Mesodermal cell (in vitro differentiated cells): ENCODE results near the gene PDZD8.

Experiments used
- H3K27ac ChIP-seq: 2 replicates; pipeline ENCODE4 v1.7.0; 2013; ENCODE audit warnings: mild to moderate bottlenecking, low read depth, low read length, moderate library complexity; ENCODE audit not compliant: severe bottlenecking
- H3K36me3 ChIP-seq: 2 replicates; pipeline ENCODE4 v1.7.1; 2013; ENCODE audit warnings: mild to moderate bottlenecking, low read length, moderate library complexity; ENCODE audit not compliant: control insufficient read depth, insufficient read depth
- H3K4me1 ChIP-seq: one replicate; pipeline ENCODE4 v1.7.1; 2013; ENCODE audit warnings: mild to moderate bottlenecking, low read length; ENCODE audit not compliant: insufficient read depth, control insufficient read depth, poor library complexity, severe bottlenecking
- H3K4me3 ChIP-seq: 2 replicates; pipeline ENCODE4 v1.7.0; 2013; ENCODE audit warnings: low read length, control low read depth, mild to moderate bottlenecking; ENCODE audit not compliant: insufficient read depth, poor library complexity, severe bottlenecking; ENCODE audit errors: extremely low read depth
- H3K9me3 ChIP-seq: 2 replicates; pipeline ENCODE4 v1.7.1; 2013; ENCODE audit warnings: mild to moderate bottlenecking, low read length, moderate library complexity; ENCODE audit not compliant: control insufficient read depth
- WGBS, 2 experiments: methylation state at CpG; one replicate each; pipeline ENCODE4 v1.1.5; 2013; ENCODE audit warnings: missing lambda C conversion rate in 2 of 2; ENCODE audit not compliant: insufficient coverage in 2 of 2; 5-methylcytosine and 5-hydroxymethylcytosine counted together

The PDZD8 gene

DNA sequence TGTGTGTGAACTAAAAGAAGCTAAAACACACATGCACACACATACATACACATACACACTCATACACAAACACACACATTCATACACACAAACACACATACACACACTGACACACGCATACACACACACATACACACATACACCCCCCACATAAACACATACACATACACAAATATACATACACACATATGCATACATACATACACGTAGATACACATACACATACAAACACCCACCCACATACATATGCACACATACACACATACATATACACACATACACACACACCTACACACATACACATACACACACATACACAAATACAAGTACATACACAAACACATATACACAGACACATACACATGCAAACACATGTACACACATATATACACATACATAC, 106.3 kb downstream of the PDZD8 start:
- no peaks in the 10 kb centered on the region for H3K9me3 ChIP-seq
- H3K36me3 ChIP-seq = no peaks in the 10 kb centered on the region
- peaks cover 12% of the 10 kb centered on the region for H3K4me1 ChIP-seq
- WGBS, 2 experiments = 82 to 92% methylated on average over 2 of the region's 2 CpGs
- H3K27ac ChIP-seq = no peak overlapping the region
- H3K4me3 ChIP-seq = no peak overlapping the region

DNA sequence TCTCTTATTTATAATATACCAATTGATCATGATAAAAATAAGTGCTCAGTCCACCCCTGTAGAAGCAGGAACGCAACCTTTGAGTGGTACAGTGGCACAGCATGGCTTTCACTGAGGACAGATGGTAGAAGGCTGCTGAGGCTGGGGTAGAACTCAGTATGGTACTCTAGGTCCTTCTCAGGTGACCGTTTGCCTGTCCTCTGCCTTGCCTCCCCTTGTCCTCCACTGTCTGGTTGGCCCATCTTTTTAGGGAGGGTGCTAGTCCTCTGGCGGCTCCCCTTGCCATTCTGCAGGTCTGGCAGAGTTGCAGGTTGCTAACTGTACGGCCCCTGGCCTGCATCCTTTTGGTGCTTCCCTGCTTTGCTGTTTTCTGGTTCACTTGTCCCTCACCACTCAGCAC, 107.0 kb downstream of the PDZD8 start:
- Histone ChIP-seq H3K27ac (no peak overlapping the region), H3K4me3 (no peak overlapping the region), H3K36me3 (no peaks in the 10 kb centered on the region), H3K4me1 (peaks cover 12% of the 10 kb centered on the region), H3K9me3 (no peaks in the 10 kb centered on the region)
- WGBS, 2 experiments = 90 to 92% methylated on average over 3 to 4 of the region's 4 CpGs

DNA sequence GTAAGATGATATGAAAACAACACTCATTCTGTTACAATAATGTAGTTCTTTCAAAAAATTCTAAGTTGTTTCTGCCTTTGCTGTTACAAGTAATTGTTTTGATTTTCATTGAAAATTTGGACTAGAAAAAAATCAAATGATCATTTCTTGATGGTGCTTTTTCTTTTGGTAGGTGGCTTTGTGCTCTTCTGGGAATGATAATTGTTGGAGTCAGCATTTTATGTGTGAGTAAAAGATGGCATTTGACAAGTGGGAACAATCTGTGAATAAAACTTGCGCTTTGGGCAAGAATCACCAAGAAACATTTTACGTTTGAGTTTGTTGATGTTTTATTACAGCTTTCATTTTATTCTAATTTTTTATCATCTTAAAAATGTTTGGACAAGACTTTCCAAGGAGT, 108.4 kb downstream of the PDZD8 start:
- no peaks in the 10 kb centered on the region for H3K36me3 ChIP-seq
- no peak overlapping the region for H3K4me3 ChIP-seq
- peaks cover 6% of the 10 kb centered on the region for H3K4me1 ChIP-seq
- no peak overlapping the region for H3K27ac ChIP-seq
- H3K9me3 ChIP-seq = no peaks in the 10 kb centered on the region
- no CpG with 5 or more reads among the region's 2 CpGs for WGBS, 2 experiments

DNA sequence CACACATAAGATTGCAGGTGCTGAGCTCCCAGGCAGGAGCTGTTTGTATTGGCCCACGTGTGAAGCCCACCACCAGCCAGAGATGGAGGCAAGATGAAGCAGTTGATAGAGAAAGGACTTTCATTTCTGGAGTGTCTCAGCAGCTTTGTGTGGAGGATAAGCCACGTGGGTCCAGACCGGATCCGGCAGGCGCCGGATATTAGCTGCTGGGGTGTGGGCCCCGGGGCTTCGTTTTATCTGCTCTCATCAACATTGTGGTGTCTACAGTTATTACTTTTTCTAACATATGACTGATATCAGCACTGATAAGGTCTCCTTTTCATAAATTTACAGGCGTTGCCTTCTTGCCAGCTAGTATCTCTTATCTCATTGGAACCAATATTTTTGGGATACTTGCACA, 108.8 kb downstream of the PDZD8 start:
- H3K4me1 ChIP-seq = peaks cover 5% of the 10 kb centered on the region
- H3K27ac ChIP-seq = no peak overlapping the region
- no peaks in the 10 kb centered on the region for H3K9me3 ChIP-seq
- 86 to 87% methylated on average over 1 to 6 of the region's 9 CpGs for WGBS, 2 experiments
- no peaks in the 10 kb centered on the region for H3K36me3 ChIP-seq
- no peak overlapping the region for H3K4me3 ChIP-seq

DNA sequence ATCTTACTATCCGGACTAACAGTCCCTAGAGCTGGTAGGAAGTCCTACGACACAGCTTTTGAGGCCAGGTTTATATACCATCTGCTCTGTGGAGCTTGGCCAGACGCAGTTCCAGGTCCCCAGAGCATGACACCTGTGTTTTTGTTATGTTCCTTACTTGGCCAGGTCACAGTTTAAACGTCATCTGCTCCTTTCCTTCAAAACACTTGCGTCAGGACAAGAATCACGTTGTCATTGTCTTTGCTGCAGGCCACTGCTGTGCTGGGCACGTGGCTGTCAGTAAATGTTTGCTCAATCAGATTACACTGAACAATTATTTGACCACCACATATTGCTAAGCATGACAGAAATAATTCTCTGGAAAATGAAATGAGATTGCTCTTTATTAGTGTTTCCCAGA, 110.5 kb downstream of the PDZD8 start:
- Histone ChIP-seq H3K4me1 (no peaks in the 10 kb centered on the region), H3K27ac (no peak overlapping the region), H3K4me3 (no peak overlapping the region), H3K9me3 (no peaks in the 10 kb centered on the region), H3K36me3 (no peaks in the 10 kb centered on the region)
- 75 to 90% methylated on average over 7 of the region's 7 CpGs for WGBS, 2 experiments

DNA sequence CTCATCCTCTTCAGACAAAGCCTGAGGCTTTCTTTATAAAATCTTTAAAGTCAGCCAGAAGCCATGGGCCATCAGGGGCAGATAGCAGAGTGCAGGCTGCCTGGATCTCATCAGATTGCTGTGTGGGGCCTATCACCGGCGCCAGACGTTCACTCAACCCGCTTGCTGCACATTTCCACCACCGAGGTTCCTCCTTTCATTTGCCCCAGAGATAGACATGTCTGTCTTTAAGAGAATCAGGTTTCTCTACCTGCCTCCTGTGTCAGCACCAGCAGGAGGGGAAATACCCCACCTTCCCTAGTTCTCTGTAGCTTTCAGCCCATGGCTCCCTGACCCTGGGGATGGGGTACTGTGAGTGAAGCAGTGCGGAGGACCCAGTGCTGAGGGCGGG, 112.3 kb downstream of the PDZD8 start:
- Histone ChIP-seq H3K4me3 (no peak overlapping the region), H3K27ac (no peak overlapping the region), H3K36me3 (no peaks in the 10 kb centered on the region), H3K9me3 (no peaks in the 10 kb centered on the region), H3K4me1 (no peaks in the 10 kb centered on the region)
- 78 to 80% methylated on average over 7 of the region's 7 CpGs for WGBS, 2 experiments

DNA sequence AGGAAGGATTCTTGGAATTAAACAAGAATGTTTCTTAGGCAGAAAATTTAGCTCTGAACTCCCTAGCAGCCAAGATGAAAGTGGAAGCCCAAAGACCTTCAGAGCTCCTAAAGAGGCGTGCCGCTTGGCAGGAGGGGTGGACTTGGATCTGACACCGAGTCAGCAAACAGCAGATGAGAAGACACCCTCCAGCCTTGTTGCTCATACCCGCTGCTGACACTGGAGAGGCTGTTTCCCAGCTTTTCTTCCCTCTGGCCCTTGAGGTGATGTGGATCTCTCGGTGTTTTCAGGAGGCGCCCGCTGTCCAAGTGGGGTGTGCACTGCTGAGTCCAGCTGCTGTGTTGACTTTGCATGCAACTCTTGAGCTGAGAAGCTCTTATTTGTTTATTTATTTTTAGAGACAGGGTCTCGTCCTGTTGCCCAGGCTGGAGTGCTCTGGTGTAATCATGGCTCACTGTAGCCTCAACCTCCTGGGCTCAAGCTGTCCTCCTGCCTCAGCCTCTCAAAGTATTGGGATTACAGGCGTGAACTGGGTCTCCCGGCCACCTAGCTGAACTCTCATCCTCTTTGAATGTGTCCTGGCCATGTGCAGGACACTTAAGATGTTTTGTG, 112.8 kb downstream of the PDZD8 start:
- H3K27ac ChIP-seq = no peak overlapping the region
- no peaks in the 10 kb centered on the region for H3K36me3 ChIP-seq
- H3K4me3 ChIP-seq = no peak overlapping the region
- no peaks in the 10 kb centered on the region for H3K4me1 ChIP-seq
- WGBS, 2 experiments = 85 to 93% methylated on average over 9 to 10 of the region's 10 CpGs
- H3K9me3 ChIP-seq = no peaks in the 10 kb centered on the region

DNA sequence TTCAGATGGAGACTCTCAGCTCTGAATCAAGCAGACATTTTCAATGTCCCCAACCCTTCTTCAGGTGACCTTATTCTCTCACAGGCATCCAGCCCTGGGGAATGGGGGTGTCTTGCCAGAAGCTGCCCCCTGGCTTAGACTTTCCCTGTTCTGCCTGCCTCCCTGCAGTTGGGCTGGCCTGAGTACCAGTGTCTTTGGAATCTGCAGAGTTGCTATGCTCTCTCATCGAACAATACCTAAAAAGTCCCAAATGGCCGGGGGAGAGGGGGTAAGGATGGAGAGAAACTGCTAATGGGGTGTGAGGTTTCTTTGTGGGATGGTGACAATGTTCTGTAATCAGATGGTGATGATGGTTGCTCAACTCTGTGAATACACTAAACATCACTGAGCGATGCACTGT, 113.7 kb downstream of the PDZD8 start:
- WGBS, 2 experiments = 76 to 86% methylated on average over 2 to 3 of the region's 3 CpGs
- H3K4me1 ChIP-seq = no peaks in the 10 kb centered on the region
- H3K4me3 ChIP-seq = no peak overlapping the region
- H3K9me3 ChIP-seq = no peaks in the 10 kb centered on the region
- H3K36me3 ChIP-seq = no peaks in the 10 kb centered on the region
- H3K27ac ChIP-seq = no peak overlapping the region

DNA sequence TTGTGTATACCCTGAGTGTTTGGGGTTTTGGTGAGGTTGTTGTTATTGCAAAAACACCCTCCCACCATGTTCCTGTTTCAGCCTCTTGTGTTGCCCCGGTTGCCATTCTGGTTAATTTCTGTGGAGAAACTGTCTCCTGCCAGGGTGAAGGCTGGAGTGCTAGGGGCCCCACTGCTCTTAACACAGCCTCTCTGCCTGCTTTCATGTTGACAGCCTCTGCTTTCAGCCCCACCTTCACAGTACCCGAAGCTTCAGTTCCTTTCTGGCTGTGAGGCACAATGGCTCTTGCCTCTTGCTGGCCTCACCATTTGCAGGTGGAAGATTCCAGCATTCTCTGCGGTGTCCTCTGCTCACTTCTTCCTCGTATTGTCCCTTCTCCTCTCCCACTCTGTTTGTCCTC, 115.2 kb downstream of the PDZD8 start:
- 15 to 38% methylated on average over 1 to 2 of the region's 4 CpGs for WGBS, 2 experiments
- H3K27ac ChIP-seq = peak overlapping the region; percentile 8

DNA sequence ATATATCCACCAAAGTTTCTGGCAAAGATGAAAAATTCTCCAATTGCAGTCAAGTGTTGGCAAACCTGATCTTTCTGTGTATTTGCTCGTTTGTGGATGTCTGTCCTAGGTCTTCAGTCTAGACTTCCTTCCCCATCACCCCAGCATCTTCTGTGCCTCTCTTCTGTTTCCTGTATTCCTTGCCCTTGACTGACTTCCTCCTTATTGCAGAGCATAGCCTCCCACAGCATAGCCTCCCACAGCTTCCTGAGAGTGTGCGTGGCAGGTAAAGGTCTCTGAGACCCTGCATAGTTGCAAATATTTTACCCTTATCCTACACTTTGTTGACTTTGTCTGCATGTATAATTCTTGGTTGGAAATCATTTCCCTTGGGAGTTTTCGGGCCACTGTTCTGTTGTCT, 116.0 kb downstream of the PDZD8 start:
- Histone ChIP-seq H3K27ac (no peak overlapping the region), H3K36me3 (no peaks in the 10 kb centered on the region), H3K4me3 (no peak overlapping the region), H3K9me3 (no peaks in the 10 kb centered on the region), H3K4me1 (no peaks in the 10 kb centered on the region)
- WGBS, 2 experiments = 90 to 92% methylated on average over 2 of the region's 3 CpGs

More for the DNA sequence above, 115.2 kb downstream of the PDZD8 start:
- Histone ChIP-seq H3K4me3 (no peak overlapping the region), H3K4me1 (no peaks in the 10 kb centered on the region), H3K9me3 (no peaks in the 10 kb centered on the region), H3K36me3 (no peaks in the 10 kb centered on the region)

DNA sequence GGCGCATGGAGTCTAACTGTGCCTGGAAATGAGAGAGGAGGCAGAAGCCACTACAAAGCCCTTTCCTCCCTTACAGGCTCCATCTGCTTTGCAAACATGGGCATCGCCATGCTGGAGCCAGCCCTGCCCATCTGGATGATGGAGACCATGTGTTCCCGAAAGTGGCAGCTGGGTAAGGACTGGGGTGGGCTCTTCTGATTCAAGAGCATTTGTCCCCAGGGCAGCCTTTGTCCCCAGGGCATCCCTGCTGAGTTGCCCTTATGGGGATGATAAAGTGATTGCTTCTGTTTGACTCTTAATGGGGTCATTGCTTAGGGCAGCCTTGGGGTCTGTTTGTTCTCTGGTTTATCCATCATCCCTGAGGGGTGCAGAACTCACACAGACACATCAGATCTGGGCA, 117.5 kb downstream of the PDZD8 start:
- Histone ChIP-seq H3K4me3 (no peak overlapping the region), H3K27ac (no peak overlapping the region), H3K9me3 (no peaks in the 10 kb centered on the region), H3K36me3 (no peaks in the 10 kb centered on the region), H3K4me1 (no peaks in the 10 kb centered on the region)
- 69 to 88% methylated on average over 2 of the region's 3 CpGs for WGBS, 2 experiments
